ENCODE measurements around the gene LINC00237.

The LINC00237 gene

GRCh38 chr20:21137078-21137477 lies 30.9 kb upstream of the LINC00237 start:
- no peak for TF ChIP-seq CTCF (IDR thresholded peaks at IDR 0.05)
- no peaks in the 10 kb centered on the region for H3K9me3 Mint-ChIP-seq
- H3K4me3 Mint-ChIP-seq, result no peak overlapping the region
- no peaks in the 10 kb centered on the region for H3K4me1 Mint-ChIP-seq
- H3K27me3 Mint-ChIP-seq (ENCODE audit: low read depth, poor library complexity), result no peaks in the 10 kb centered on the region
- H3K36me3 Mint-ChIP-seq (ENCODE audit: low read depth), result peaks cover 8% of the 10 kb centered on the region
- no peak overlapping the region for H3K27ac Mint-ChIP-seq
- DNase-seq, result no peak

GRCh38 chr20:21136015-21136732 lies 30.0 kb upstream of the LINC00237 start:
- H3K4me3 Mint-ChIP-seq, result no peak overlapping the region
- H3K4me1 Mint-ChIP-seq, result no peaks in the 10 kb centered on the region
- TF ChIP-seq CTCF (IDR thresholded peaks at IDR 0.05), result no peak
- H3K36me3 Mint-ChIP-seq (ENCODE audit: low read depth), result peaks cover 13% of the 10 kb centered on the region
- no peak for DNase-seq
- H3K27me3 Mint-ChIP-seq (ENCODE audit: low read depth, poor library complexity), result no peaks in the 10 kb centered on the region
- H3K27ac Mint-ChIP-seq, result no peak overlapping the region
- H3K9me3 Mint-ChIP-seq, result no peaks in the 10 kb centered on the region

- peaks cover 11% of the 10 kb centered on the region for H3K36me3 Mint-ChIP-seq (ENCODE audit: low read depth)
- no peak overlapping the region for H3K4me3 Mint-ChIP-seq
- H3K9me3 Mint-ChIP-seq, result no peaks in the 10 kb centered on the region
- H3K27ac Mint-ChIP-seq, result no peak overlapping the region
- TF ChIP-seq CTCF (IDR thresholded peaks at IDR 0.05), result no peak
- DNase-seq, result no peak
- no peaks in the 10 kb centered on the region for H3K27me3 Mint-ChIP-seq (ENCODE audit: low read depth, poor library complexity)
- peaks cover 3% of the 10 kb centered on the region for H3K4me1 Mint-ChIP-seq
Observed at GRCh38 chr20:21134883-21135493, 28.8 kb upstream of the LINC00237 start.

GRCh38 chr20:21133917-21134622 lies 27.9 kb upstream of the LINC00237 start:
- Mint-ChIP-seq H3K9me3 (no peaks in the 10 kb centered on the region), H3K4me1 (peaks cover 6% of the 10 kb centered on the region), H3K27ac (no peak overlapping the region), H3K4me3 (no peak overlapping the region), H3K36me3 (ENCODE audit: low read depth) (peaks cover 10% of the 10 kb centered on the region), H3K27me3 (ENCODE audit: low read depth, poor library complexity) (no peaks in the 10 kb centered on the region)
- no peak for TF ChIP-seq CTCF (IDR thresholded peaks at IDR 0.05)
- no peak for DNase-seq

- H3K9me3 Mint-ChIP-seq, result no peaks in the 10 kb centered on the region
- no peak for TF ChIP-seq CTCF (IDR thresholded peaks at IDR 0.05)
- H3K27me3 Mint-ChIP-seq (ENCODE audit: low read depth, poor library complexity), result no peaks in the 10 kb centered on the region
- H3K27ac Mint-ChIP-seq, result no peak overlapping the region
- peaks cover 10% of the 10 kb centered on the region for H3K36me3 Mint-ChIP-seq (ENCODE audit: low read depth)
- DNase-seq, result no peak
- H3K4me3 Mint-ChIP-seq, result no peak overlapping the region
- H3K4me1 Mint-ChIP-seq, result peaks cover 6% of the 10 kb centered on the region
Observed at GRCh38 chr20:21133404-21133803, 27.2 kb upstream of the LINC00237 start.
